ENCODE results near the gene GPHB5.
"Not testable (repeated sequence)": the region's sequence is repeated elsewhere in the genome, so short reads cannot be mapped to it uniquely, and the experiment has no call there.

GPHB5 gene
- total RNA-seq, result 0 to 0.66 (median 0) reads per million in 17 experiments

GRCh38 chr14:63318835-63319234 is at the start of gene GPHB5:
GPHB5 (minus strand) TSS chr14:63318935; CDS start chr14:63317849, 1,086 bp downstream.
- DNase-seq, result no peak

GRCh38 chr14:63367742-63368364 is 49.1 kb upstream of the GPHB5 start:
- no peak for DNase-seq

GRCh38 chr14:63362389-63362819 is 43.7 kb upstream of the GPHB5 start:
- DNase-seq, result no peak

- no peak for DNase-seq
Measured at GRCh38 chr14:63361790-63362189, 43.1 kb upstream of the GPHB5 start.

GRCh38 chr14:63357841-63358240 is 39.1 kb upstream of the GPHB5 start:
- no peak for DNase-seq

GRCh38 chr14:63345826-63346225 is 27.1 kb upstream of the GPHB5 start:
- no peak for DNase-seq

GRCh38 chr14:63344336-63344735 is 25.6 kb upstream of the GPHB5 start:
- no peak for DNase-seq

- no peak for DNase-seq
Measured at GRCh38 chr14:63343878-63344277, 25.1 kb upstream of the GPHB5 start.

- DNase-seq, result no peak
Measured at GRCh38 chr14:63342371-63342770, 23.6 kb upstream of the GPHB5 start.

GRCh38 chr14:63328787-63329737 is 10.3 kb upstream of the GPHB5 start:
- no peak for DNase-seq

- no peak for DNase-seq
Measured at GRCh38 chr14:63326840-63327239, 8.1 kb upstream of the GPHB5 start.

- DNase-seq, result no peak
Measured at GRCh38 chr14:63322897-63323573, 4.3 kb upstream of the GPHB5 start.

GRCh38 chr14:63322472-63322871 is 3.7 kb upstream of the GPHB5 start:
- no peak for DNase-seq

- no peak for DNase-seq
Measured at GRCh38 chr14:63308723-63309317, 9.9 kb downstream of the GPHB5 start.

GRCh38 chr14:63304429-63304828 is 14.3 kb downstream of the GPHB5 start:
- not testable (repeated sequence) for DNase-seq

- DNase-seq, result no peak
Measured at GRCh38 chr14:63301891-63302534, 16.7 kb downstream of the GPHB5 start.

GRCh38 chr14:63300854-63301253 is 17.9 kb downstream of the GPHB5 start:
- DNase-seq, result no peak

GRCh38 chr14:63299351-63300110 is 19.2 kb downstream of the GPHB5 start:
- DNase-seq, result no peak

- no peak for DNase-seq
Measured at GRCh38 chr14:63297372-63298063, 21.2 kb downstream of the GPHB5 start.

- DNase-seq, result no peak
Measured at GRCh38 chr14:63296060-63296563, 22.6 kb downstream of the GPHB5 start.
